GM12878 (cell line): Measurements from ENCODE around the gene OR2B2. TPM values are rescaled to one million over a fixed set of nuclear protein-coding genes. Genes with fewer than 3 reads are reported as not detected.
A peak's percentile ranks its signal among the peaks of the same experiment; 100 is the strongest.

Source experiments
- CHD1 ChIP-seq: IDR thresholded peaks from 2 replicates; pipeline ENCODE4 v1.6.1; 2012; ENCODE audit warnings: low read depth, low read length, improper control_type of control experiment
- ETV6 ChIP-seq, 2 experiments: fragments of 450-650 bp in 1 of 2; IDR thresholded peaks in 1 of 2; conservative IDR thresholded peaks in 1 of 2; 2 replicates each; pipeline ENCODE4 v1.6.1; 2014; ENCODE audit warnings: antibody characterized with exemption in 1 of 2, borderline replicate concordance in 1 of 2, low read depth in 1 of 2, mild to moderate bottlenecking in 1 of 2, moderate library complexity in 1 of 2
- IKZF1 ChIP-seq: fragments of 450-650 bp; conservative IDR thresholded peaks from 2 replicates; pipeline ENCODE4 v1.6.1; 2017; ENCODE audit warnings: antibody characterized with exemption, mild to moderate bottlenecking
- LARP7 ChIP-seq: fragments of 450-650 bp; IDR thresholded peaks from 2 replicates; pipeline ENCODE4 v1.6.1; 2017; ENCODE audit warnings: mild to moderate bottlenecking
- MTA3 ChIP-seq: IDR thresholded peaks from 2 replicates; pipeline ENCODE4 v1.6.1; 2012; ENCODE audit warnings: low read length, inconsistent platforms, borderline replicate concordance
- MXI1 ChIP-seq: fragments of 150-350 bp; IDR thresholded peaks from 2 replicates; pipeline ENCODE4 v1.6.1; 2011; ENCODE audit warnings: low read depth, mild to moderate bottlenecking, inconsistent platforms, low read length, improper control_type of control experiment
- MYB ChIP-seq: fragments of 150-350 bp; IDR thresholded peaks from 2 replicates; pipeline ENCODE4 v1.6.1; 2014; ENCODE audit warnings: mild to moderate bottlenecking, low read depth, low read length, borderline replicate concordance
- POLR2A ChIP-seq: IDR thresholded peaks from 2 replicates; pipeline ENCODE4 v1.6.1; 2011; ENCODE audit warnings: low read depth, mild to moderate bottlenecking, low read length
- RAD21 ChIP-seq: IDR thresholded peaks from 2 replicates; pipeline ENCODE4 v1.6.1; 2011; ENCODE audit warnings: mild to moderate bottlenecking, low read depth, low read length, moderate library complexity; ENCODE audit not compliant: insufficient read depth
- RBBP5 ChIP-seq: fragments of 200-600 bp; sonication (generic); conservative IDR thresholded peaks from 2 replicates; pipeline ENCODE4 v1.6.1; 2016
- RUNX3 ChIP-seq: IDR thresholded peaks from 2 replicates; pipeline ENCODE4 v1.6.1; 2012; ENCODE audit warnings: low read length, inconsistent platforms
- SKIL ChIP-seq: fragments of 450-650 bp; IDR thresholded peaks from 2 replicates; pipeline ENCODE4 v1.6.1; 2017; ENCODE audit warnings: mild to moderate bottlenecking, low read depth, inconsistent platforms; ENCODE audit not compliant: poor library complexity, severe bottlenecking
- SMARCA5 ChIP-seq: fragments of 450-650 bp; IDR thresholded peaks from 2 replicates; pipeline ENCODE4 v1.6.1; 2017; ENCODE audit warnings: mild to moderate bottlenecking
- SRF ChIP-seq, 2 experiments: IDR thresholded peaks; 2 replicates each; pipeline ENCODE4 v1.6.1; 2011; ENCODE audit warnings: low read depth in 2 of 2, low read length in 2 of 2, mild to moderate bottlenecking in 1 of 2, moderate library complexity in 1 of 2
- YY1 ChIP-seq: IDR thresholded peaks from 2 replicates; pipeline ENCODE4 v1.6.1; 2011; ENCODE audit warnings: low read depth, mild to moderate bottlenecking, low read length
- ZSCAN29 ChIP-seq: fragments of 450-650 bp; IDR thresholded peaks from 2 replicates; pipeline ENCODE4 v1.6.1; 2017; ENCODE audit warnings: mild to moderate bottlenecking, moderate library complexity
- polyA plus RNA-seq, 11 experiments: library from polyadenylated mRNA; depleted of rRNA in 4 of 11; unstranded in 6 of 11; stranded (reverse) in 5 of 11; fragments of >200 nt; fragmentation: Nextera tagmentation in 4 of 11; fragmentation: Illumina TruSeq in 1 of 11; extraction: Ambion mirVana in 4 of 11; extraction: Trizol in 1 of 11; gene quantifications; 1 replicate in 1 of 11; 2 replicates in 10 of 11; pipeline versions ENCODE4 v1.2.1 to v1.2.3, GENCODE V29; 2011 to 2016; ENCODE audit warnings: inconsistent platforms in 2 of 11, missing spikeins in 2 of 11, low read depth in 1 of 11
- total RNA-seq, 4 experiments: library from RNA; depleted of rRNA in 3 of 4; stranded (reverse); fragments of >200 nt in 3 of 4; fragmentation: Illumina TruSeq in 1 of 4; extraction: Trizol in 1 of 4; gene quantifications; 2 replicates each; pipeline versions ENCODE4 v1.2.1 to v1.2.3, GENCODE V29; 2013 to 2021
- TF ChIP-seq, protein P1 (sequence below): IDR thresholded peaks from 2 replicates; pipeline ENCODE4 v1.6.1; 2012; ENCODE audit warnings: mild to moderate bottlenecking, low read depth, low read length
- TF ChIP-seq, protein P2 (sequence below): fragments of 450-650 bp; IDR thresholded peaks from 2 replicates; pipeline ENCODE4 v1.6.1; 2016; ENCODE audit warnings: mild to moderate bottlenecking

OR2B2 gene
- total and polyA plus RNA-seq, 10 of the 15 experiments (the other 5 are each of a cell fraction or from before 2014, with no cell fraction given) = not detected

DNA sequence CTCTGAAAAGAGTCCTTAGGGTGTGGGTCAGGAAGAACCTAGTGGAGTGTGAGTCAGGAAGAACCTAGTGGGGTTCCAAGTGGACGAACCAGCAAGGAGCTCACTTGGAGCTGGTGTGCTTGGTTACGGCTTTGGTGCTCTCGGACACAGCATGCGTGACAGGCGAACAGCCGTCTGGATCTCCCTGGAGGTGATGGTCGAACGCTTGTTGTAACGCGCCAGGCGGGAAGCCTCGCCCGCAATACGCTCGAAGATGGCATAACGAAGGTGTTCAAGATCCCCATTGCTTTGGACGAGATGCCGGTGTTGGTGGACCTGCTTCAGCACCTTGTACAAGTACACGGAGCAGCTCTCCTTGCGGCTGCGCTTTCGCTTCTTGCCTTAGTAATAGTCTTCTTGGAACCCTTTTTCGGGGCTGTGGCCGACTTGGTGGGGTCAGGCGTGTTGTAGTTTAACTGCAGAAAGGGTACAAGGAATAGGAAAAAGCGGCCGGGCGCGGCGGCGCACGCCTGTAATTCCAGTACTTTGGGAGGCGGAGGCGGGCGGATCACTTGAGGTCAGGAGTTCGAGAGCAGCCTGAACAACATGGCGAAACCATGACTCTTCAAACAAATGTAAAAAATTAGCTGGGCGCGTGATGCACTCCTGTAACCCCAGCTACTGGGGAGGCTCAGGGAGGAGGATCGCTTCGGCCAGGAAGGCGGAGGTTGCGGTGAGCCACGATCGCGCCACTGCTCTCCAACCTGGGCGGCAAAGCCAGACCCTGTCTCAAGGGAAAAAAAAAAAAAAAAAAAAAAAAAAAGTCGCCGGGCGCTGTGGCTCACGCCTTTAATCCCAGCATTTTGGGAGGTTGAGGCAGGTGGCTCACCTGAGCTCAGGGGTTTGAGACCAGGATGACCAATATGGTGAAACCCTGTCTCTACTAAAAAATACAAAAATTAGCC lies 48.0 kb downstream of the OR2B2 start (continued):
- TF ChIP-seq, protein P1, sequence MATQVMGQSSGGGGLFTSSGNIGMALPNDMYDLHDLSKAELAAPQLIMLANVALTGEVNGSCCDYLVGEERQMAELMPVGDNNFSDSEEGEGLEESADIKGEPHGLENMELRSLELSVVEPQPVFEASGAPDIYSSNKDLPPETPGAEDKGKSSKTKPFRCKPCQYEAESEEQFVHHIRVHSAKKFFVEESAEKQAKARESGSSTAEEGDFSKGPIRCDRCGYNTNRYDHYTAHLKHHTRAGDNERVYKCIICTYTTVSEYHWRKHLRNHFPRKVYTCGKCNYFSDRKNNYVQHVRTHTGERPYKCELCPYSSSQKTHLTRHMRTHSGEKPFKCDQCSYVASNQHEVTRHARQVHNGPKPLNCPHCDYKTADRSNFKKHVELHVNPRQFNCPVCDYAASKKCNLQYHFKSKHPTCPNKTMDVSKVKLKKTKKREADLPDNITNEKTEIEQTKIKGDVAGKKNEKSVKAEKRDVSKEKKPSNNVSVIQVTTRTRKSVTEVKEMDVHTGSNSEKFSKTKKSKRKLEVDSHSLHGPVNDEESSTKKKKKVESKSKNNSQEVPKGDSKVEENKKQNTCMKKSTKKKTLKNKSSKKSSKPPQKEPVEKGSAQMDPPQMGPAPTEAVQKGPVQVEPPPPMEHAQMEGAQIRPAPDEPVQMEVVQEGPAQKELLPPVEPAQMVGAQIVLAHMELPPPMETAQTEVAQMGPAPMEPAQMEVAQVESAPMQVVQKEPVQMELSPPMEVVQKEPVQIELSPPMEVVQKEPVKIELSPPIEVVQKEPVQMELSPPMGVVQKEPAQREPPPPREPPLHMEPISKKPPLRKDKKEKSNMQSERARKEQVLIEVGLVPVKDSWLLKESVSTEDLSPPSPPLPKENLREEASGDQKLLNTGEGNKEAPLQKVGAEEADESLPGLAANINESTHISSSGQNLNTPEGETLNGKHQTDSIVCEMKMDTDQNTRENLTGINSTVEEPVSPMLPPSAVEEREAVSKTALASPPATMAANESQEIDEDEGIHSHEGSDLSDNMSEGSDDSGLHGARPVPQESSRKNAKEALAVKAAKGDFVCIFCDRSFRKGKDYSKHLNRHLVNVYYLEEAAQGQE = no peak
- no peak for TF ChIP-seq SMARCA5
- peak; percentile 38; the same call in 1 of the 2 replicates for TF ChIP-seq LARP7
- TF ChIP-seq POLR2A = peak; percentile 53; the same call in 1 of the 2 replicates
- no peak for TF ChIP-seq RAD21
- TF ChIP-seq SKIL = no peak
- TF ChIP-seq MTA3 = no peak
- no peak for TF ChIP-seq SRF (IDR thresholded peaks at IDR 0.05; ENCODE audit: low read depth in 2 of 2, low read length in 2 of 2)
- peak; percentile 60; the same call in 1 of the 2 replicates for TF ChIP-seq CHD1
- TF ChIP-seq RUNX3 = peak; percentile 64
- TF ChIP-seq IKZF1 = peak; percentile 20; the same call in 1 of the 2 replicates
- no peak for TF ChIP-seq ZSCAN29
- TF ChIP-seq MXI1 = no peak
- no peak for TF ChIP-seq RBBP5
- TF ChIP-seq ETV6 (conservative IDR thresholded peaks at IDR 0.05 in 1 of 2, IDR thresholded peaks at IDR 0.05 in 1 of 2; ENCODE audit: borderline replicate concordance in 1 of 2, low read depth in 1 of 2) = no peak
- no peak for TF ChIP-seq MYB
- TF ChIP-seq, protein P2, sequence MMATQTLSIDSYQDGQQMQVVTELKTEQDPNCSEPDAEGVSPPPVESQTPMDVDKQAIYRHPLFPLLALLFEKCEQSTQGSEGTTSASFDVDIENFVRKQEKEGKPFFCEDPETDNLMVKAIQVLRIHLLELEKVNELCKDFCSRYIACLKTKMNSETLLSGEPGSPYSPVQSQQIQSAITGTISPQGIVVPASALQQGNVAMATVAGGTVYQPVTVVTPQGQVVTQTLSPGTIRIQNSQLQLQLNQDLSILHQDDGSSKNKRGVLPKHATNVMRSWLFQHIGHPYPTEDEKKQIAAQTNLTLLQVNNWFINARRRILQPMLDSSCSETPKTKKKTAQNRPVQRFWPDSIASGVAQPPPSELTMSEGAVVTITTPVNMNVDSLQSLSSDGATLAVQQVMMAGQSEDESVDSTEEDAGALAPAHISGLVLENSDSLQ = no peak
- TF ChIP-seq YY1 = peak; percentile 50
- TF ChIP-seq, all 136 proteins: peak for 9
